ENCODE data around the gene GADD45G. TPM values are rescaled to one million over a fixed set of nuclear protein-coding genes. Genes with fewer than 3 reads are reported as not detected.

Gene GADD45G
- total and polyA plus RNA-seq, 8 donors, result 9.5 to 220 (median 21.1) TPM

DNA sequence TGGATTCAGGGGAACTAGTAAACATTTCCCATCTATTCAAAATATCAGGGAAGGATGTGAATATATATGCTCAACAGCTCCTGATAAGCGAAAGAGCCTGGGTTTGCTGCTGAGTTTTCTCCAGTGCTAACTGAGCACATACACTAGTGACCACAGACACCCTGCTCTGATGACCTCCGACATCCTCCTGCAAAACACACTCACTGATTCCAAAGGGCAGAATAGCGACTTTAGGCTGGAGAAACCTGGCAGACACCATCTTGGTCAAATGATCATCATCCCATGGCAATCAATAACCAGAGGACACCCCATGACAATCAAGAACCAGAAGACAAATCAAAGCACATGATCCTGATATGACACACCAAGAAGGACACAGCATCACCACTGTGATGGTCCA, 9.2 kb upstream of the GADD45G start:
- 72 to 79% methylated on average over 3 of the region's 3 CpGs for WGBS, 2 donors
- Histone ChIP-seq H3K27ac (no peak overlapping the region), H3K36me3 (no peaks in the 10 kb centered on the region), H3K4me1 (no peaks in the 10 kb centered on the region), H3K27me3 (no peaks in the 10 kb centered on the region), H3K9me3 (no peaks in the 10 kb centered on the region), H3K4me3 (no peak overlapping the region)
- TF ChIP-seq, protein P1, sequence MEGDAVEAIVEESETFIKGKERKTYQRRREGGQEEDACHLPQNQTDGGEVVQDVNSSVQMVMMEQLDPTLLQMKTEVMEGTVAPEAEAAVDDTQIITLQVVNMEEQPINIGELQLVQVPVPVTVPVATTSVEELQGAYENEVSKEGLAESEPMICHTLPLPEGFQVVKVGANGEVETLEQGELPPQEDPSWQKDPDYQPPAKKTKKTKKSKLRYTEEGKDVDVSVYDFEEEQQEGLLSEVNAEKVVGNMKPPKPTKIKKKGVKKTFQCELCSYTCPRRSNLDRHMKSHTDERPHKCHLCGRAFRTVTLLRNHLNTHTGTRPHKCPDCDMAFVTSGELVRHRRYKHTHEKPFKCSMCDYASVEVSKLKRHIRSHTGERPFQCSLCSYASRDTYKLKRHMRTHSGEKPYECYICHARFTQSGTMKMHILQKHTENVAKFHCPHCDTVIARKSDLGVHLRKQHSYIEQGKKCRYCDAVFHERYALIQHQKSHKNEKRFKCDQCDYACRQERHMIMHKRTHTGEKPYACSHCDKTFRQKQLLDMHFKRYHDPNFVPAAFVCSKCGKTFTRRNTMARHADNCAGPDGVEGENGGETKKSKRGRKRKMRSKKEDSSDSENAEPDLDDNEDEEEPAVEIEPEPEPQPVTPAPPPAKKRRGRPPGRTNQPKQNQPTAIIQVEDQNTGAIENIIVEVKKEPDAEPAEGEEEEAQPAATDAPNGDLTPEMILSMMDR (IDR thresholded peaks at IDR 0.05), result no peak
- peak in 1 of 6 donors; percentile 5 for DNase-seq
- intact Hi-C loops (cut with DNase I), result loop anchor here in 1 of 3 donors (10.0 kb wide), 1 partner anchor 519 kb away; no protein-coding TSS in a partner anchor
- ATAC-seq, result no peak
- FAIRE-seq, result no peak

DNA sequence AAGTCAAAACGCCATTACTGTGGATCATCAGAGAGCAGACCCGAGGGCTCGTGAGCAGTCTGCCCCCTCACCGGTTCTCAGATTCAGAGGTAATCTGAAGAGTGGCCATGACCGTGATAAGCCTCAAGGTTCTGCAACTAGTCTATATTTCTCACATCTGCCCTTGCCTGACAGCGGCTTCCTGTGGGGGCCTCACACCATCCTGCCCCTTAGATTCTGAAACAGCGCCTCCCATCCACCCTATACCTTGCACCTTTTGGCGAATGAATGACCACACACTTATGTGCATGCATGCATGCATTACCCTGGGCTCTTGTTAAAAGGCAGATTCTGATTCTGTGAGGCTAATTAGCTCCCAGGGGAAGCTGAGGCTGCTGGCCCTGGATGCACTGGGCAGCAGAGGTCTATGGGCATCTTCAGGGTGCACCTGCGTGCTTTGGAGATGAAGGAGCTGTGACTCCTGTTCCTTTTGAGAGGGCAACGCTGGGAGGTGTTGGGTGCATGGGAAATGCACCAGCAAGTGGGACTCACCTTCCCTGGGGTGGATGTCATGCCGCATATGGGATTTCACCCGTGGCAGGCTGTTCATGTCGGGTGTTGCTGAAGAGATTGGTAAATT, 7.8 kb upstream of the GADD45G start:
- Histone ChIP-seq H3K27me3 (no peaks in the 10 kb centered on the region), H3K9me3 (no peaks in the 10 kb centered on the region), H3K36me3 (no peaks in the 10 kb centered on the region), H3K4me3 (no peak overlapping the region), H3K27ac (no peak overlapping the region), H3K4me1 (no peaks in the 10 kb centered on the region)
- WGBS, 2 donors, result 74% methylated on average over 13 of the region's 13 CpGs
- DNase-seq, result no peak
- TF ChIP-seq, protein P1 (IDR thresholded peaks at IDR 0.05), result no peak
- no peak for ATAC-seq
- no peak for FAIRE-seq
- intact Hi-C loops (cut with DNase I), result loop anchor here in 1 of 3 donors (10.0 kb wide), 1 partner anchor 518 kb away; no protein-coding TSS in a partner anchor

DNA sequence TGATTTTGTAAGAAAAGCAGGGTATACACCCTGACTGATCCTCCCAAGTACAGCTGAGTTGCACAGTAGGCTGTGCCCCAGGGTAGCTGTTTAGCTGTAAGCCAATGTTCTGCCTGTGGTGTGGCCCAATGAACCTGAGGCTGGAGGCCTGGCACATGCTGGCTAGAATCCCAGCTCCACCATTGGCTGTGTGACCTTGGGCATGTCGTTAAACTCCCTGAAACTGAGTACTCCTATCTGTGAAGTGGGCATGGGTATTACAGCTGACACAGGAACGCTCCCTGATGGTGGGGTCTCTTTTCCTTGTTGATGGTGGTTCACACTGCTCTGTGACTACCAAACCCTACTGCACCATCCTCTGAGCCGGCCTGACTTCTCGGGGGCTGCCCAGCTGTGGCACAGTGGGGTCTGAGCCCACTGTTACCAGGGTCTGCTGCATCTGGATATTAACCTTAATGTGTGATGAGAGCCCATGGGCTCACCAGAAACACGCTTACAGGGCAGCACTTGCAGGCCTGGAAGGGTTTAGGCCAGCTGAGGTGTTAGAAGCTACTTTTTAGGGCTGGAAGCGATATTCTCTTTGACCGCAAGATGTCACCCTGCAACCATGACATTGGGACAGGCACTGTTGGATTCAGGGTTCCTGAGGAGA, 7.0 kb upstream of the GADD45G start:
- WGBS, 2 donors, result 38% methylated on average over 7 of the region's 7 CpGs
- peak; percentile 52 to 78 (median 75) for ATAC-seq
- Histone ChIP-seq H3K4me3 (no peak overlapping the region), H3K27ac (no peak overlapping the region), H3K9me3 (no peaks in the 10 kb centered on the region), H3K4me1 (no peaks in the 10 kb centered on the region), H3K36me3 (no peaks in the 10 kb centered on the region), H3K27me3 (no peaks in the 10 kb centered on the region)
- peak in 2 of 6 donors; percentile 45 to 78 for DNase-seq
- FAIRE-seq, result no peak
- intact Hi-C loops (cut with DNase I), result loop anchor here in 1 of 3 donors (10.0 kb wide), 1 partner anchor 517 kb away; no protein-coding TSS in a partner anchor
- TF ChIP-seq, protein P1 (IDR thresholded peaks at IDR 0.05), result peak; percentile 37 to 67 (median 62)

DNA sequence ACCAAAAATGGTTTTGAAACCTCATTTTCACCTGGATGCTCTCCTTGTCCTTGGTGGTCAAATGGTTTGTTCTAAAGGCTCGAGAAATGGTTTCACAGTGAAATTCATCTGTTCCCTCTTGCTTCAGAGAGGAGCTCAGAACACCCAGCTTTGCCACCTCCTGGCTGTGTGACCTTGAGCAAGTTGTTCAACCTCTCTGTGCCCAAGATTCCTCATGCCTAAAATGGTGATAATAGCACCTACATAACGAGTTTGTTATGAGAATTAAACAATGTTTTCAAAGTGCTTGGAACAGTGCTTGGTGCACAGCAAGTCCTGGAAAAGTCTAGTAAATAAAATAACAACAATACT, 6.5 kb upstream of the GADD45G start:
- DNase-seq (no peak), FAIRE-seq (no peak), ATAC-seq (peak in 1 of 4 donors; percentile 3)
- intact Hi-C loops (cut with DNase I), result loop anchor here in 1 of 3 donors (10.0 kb wide), 1 partner anchor 516 kb away; no protein-coding TSS in a partner anchor
- WGBS, 2 donors, result 4 to 6% methylated on average over 2 of the region's 2 CpGs
- no peaks in the 10 kb centered on the region for H3K9me3 ChIP-seq
- peaks cover 0 to 1% (median 0%) of the 10 kb centered on the region in 3 donors for H3K4me1 ChIP-seq
- no peaks in the 10 kb centered on the region for H3K27me3 ChIP-seq
- no peak overlapping the region for H3K4me3 ChIP-seq
- H3K36me3 ChIP-seq, result no peaks in the 10 kb centered on the region
- no peak overlapping the region for H3K27ac ChIP-seq
- TF ChIP-seq, protein P1 (IDR thresholded peaks at IDR 0.05), result no peak

DNA sequence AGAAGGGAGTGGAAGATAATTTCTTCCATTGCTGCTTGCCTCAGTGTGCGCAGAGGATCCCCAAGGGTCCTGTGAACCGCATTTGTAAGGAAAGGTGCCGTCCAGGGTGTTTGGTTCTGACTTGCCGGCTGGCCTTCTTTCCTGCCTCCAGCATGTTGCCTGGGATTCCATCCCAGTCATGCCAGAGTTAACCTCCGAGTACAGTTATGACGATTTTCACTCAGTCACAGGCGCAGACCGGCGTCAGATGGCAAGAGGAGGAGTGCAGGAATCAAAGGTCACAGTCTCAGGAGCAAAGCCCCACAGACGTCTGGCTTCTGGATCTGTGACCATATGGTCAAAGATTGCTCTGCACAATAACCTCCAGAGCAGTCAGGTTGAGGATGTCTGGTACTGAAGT, 5.9 kb upstream of the GADD45G start:
- Histone ChIP-seq H3K27me3 (no peaks in the 10 kb centered on the region), H3K36me3 (no peaks in the 10 kb centered on the region), H3K27ac (no peak overlapping the region), H3K4me3 (no peak overlapping the region), H3K9me3 (no peaks in the 10 kb centered on the region), H3K4me1 (peaks cover 0 to 5% (median 3%) of the 10 kb centered on the region in 3 donors)
- FAIRE-seq (no peak), DNase-seq (peak in 1 of 6 donors; percentile 12), ATAC-seq (no peak)
- WGBS, 2 donors, result 46 to 49% methylated on average over 10 of the region's 10 CpGs
- TF ChIP-seq, protein P1 (IDR thresholded peaks at IDR 0.05), result no peak
- intact Hi-C loops (cut with DNase I), result loop anchor here in 1 of 3 donors (10.0 kb wide), 1 partner anchor 516 kb away; no protein-coding TSS in a partner anchor
